DND-41 (cell line): ENCODE results near the gene NEUROD2.

Experiments
- ATAC-seq: fragments of 200-7000 bp; cut with Tn5 transposase; 3 replicates; pipeline ENCODE4 v1.9.1; 2021; ENCODE audit warnings: low read depth; ENCODE audit not compliant: insufficient read depth
- DNase-seq: peaks from one replicate; pipeline ENCODE4 v3.0.0-alpha.2; 2020
- H2AFZ ChIP-seq: 2 replicates; pipeline ENCODE4 v1.6.0; 2012; ENCODE audit warnings: low read depth, low read length
- H3K27ac ChIP-seq: 2 replicates; pipeline ENCODE4 v1.5.1; 2012; ENCODE audit warnings: low read length, inconsistent platforms
- H3K27me3 ChIP-seq: fragments of 200-600 bp; sonication (generic); 2 replicates; pipeline ENCODE4 v1.6.0; 2012; ENCODE audit warnings: low read length, mild to moderate bottlenecking, inconsistent platforms; ENCODE audit not compliant: insufficient read depth, poor library complexity
- H3K36me3 ChIP-seq: 2 replicates; pipeline ENCODE4 v1.5.1; 2012; ENCODE audit warnings: low read length, inconsistent platforms; ENCODE audit not compliant: insufficient read depth
- H3K4me1 ChIP-seq: 2 replicates; pipeline ENCODE4 v1.5.1; 2012; ENCODE audit warnings: mild to moderate bottlenecking, low read length; ENCODE audit not compliant: insufficient read depth
- H3K4me2 ChIP-seq: 2 replicates; pipeline ENCODE4 v1.6.0; 2012; ENCODE audit warnings: mild to moderate bottlenecking, moderate library complexity, low read length, inconsistent platforms; ENCODE audit not compliant: insufficient read depth
- H3K4me3 ChIP-seq, 2 experiments: fragments of 200-600 bp in 1 of 2; shearing (Covaris generic) in 1 of 2; 2 replicates each; pipeline ENCODE4 v1.5.1; 2012 to 2016; ENCODE audit warnings: inconsistent platforms in 2 of 2, low read length in 2 of 2, mild to moderate bottlenecking in 2 of 2, low read depth in 1 of 2, moderate library complexity in 1 of 2
- H3K79me2 ChIP-seq: 2 replicates; pipeline ENCODE4 v1.6.0; 2012; ENCODE audit warnings: low read length, inconsistent platforms; ENCODE audit not compliant: insufficient read depth
- H3K9ac ChIP-seq: 2 replicates; pipeline ENCODE4 v1.6.0; 2012; ENCODE audit warnings: low read depth, mild to moderate bottlenecking, inconsistent platforms, low read length, moderate library complexity
- H3K9me3 ChIP-seq: 2 replicates; pipeline ENCODE4 v1.5.1; 2012; ENCODE audit warnings: low read length, moderate library complexity, mild to moderate bottlenecking, inconsistent platforms; ENCODE audit not compliant: insufficient read depth, severe bottlenecking
- H4K20me1 ChIP-seq: 2 replicates; pipeline ENCODE4 v1.6.0; 2012; ENCODE audit warnings: low read length; ENCODE audit not compliant: insufficient read depth
- CTCF ChIP-seq: IDR thresholded peaks from 2 replicates; pipeline ENCODE4 v1.5.1; 2012; ENCODE audit warnings: borderline replicate concordance, low read length, moderate library complexity, mild to moderate bottlenecking; ENCODE audit not compliant: poor library complexity, severe bottlenecking; ENCODE audit errors: extremely low read depth
- EZH2 ChIP-seq: IDR thresholded peaks from 3 replicates; pipeline ENCODE4 v1.6.1; 2012; ENCODE audit warnings: borderline replicate concordance, low read depth, mild to moderate bottlenecking, moderate library complexity, low read length, inconsistent platforms; ENCODE audit not compliant: severe bottlenecking

The NEUROD2 gene

DNA sequence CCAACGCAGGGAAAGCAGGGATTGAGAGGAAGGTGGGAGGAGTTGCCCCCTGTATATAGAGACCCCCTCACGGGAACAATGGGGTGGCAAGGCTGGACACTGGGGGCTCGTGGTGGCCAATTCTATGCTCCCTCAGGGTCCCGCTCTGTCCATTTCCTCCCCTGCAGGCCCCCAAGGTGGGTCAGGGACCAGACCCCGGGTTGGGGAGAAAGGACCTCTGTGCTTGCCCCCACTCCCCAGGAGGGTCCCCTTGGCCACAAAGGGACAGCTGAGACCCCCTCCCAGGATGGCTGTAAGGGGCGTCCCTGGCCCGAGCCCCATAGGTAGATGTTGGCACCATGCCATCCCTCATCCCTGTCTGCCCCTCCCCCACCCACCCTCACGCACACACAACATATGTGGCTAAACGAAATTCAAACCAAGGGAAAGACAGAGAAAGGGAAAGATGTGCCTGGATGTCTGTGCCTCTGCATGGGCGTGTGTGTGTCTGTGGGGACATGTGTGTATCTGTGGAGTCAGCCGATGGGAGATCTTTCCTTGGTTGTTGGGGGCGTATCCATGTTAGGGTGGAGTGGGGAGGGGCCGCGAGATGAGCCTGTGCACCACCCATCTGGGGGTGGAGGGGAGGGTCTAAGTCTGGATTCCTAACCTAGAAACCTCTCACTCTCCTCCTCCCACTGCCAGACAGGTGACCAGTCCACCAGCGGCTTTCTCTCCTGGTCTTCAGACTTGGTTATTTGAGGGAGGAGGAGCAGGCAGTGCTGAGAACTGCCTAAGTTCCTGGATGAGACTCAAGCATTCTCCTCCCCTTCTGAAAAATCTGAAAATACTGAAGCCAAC is 642 bp upstream of the NEUROD2 start:
- Histone ChIP-seq H3K79me2 (no peaks in the 10 kb centered on the region), H3K4me1 (no peaks in the 10 kb centered on the region), H3K9ac (no peak overlapping the region), H3K4me2 (no peak overlapping the region), H2AFZ (no peak overlapping the region), H3K27ac (no peak overlapping the region), H3K36me3 (no peaks in the 10 kb centered on the region), H3K4me3 (no peak overlapping the region), H4K20me1 (no peaks in the 10 kb centered on the region), H3K9me3 (no peaks in the 10 kb centered on the region), H3K27me3 (peaks cover 3% of the 10 kb centered on the region)
- DNase-seq (no peak), ATAC-seq (no peak)
- TF ChIP-seq EZH2 (no peak), CTCF (no peak)

DNA sequence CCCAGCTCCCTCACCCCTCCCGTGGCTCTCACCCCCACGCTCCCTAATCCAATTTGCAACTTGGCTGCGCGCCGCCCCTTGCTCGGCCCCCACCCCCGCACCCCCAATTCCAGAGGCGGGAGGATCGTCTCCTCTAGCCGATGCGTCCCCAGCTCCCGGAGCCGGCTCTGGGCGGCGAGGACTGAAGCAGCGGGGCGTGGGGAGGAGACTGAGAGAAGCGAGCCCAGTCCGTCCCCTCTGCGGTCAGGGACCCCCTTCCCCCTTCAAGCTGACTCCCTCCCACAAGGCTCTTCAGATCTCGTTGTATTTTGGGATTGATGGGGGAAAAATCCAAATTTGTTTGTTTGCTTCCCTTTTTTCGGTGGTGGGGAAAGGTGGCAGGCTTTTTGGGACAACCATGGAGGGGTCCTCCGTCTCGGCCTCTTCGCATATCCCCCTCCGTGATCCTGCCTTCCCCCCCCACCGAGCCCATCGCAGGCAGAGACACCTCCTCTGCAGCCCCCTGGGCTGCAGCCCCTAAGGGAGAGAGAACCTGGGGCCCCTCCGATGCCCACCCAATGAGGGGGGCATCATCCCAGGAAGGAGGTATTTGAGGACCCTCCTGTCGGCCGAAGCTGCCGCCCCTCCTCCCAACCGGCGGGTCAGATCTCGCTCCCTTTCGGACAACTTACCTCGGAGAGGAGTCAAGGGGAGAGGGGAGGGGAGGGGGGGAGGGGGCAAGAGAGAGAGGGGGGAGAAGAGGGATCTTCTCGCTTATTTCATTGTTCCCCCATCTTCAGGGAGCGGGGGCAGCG is 466 bp downstream of the NEUROD2 start:
- H3K9me3 ChIP-seq, result no peaks in the 10 kb centered on the region
- no peak for DNase-seq
- H3K4me2 ChIP-seq, result no peak overlapping the region
- no peaks in the 10 kb centered on the region for H4K20me1 ChIP-seq
- H3K79me2 ChIP-seq, result no peaks in the 10 kb centered on the region
- H3K4me1 ChIP-seq, result no peaks in the 10 kb centered on the region
- no peak overlapping the region for H3K27ac ChIP-seq
- H3K27me3 ChIP-seq, result peaks cover 11% of the 10 kb centered on the region
- no peak overlapping the region for H3K4me3 ChIP-seq
- TF ChIP-seq CTCF, result no peak
- TF ChIP-seq EZH2, result no peak
- no peak overlapping the region for H3K9ac ChIP-seq
- H2AFZ ChIP-seq, result no peak overlapping the region
- H3K36me3 ChIP-seq, result no peaks in the 10 kb centered on the region
- no peak for ATAC-seq

DNA sequence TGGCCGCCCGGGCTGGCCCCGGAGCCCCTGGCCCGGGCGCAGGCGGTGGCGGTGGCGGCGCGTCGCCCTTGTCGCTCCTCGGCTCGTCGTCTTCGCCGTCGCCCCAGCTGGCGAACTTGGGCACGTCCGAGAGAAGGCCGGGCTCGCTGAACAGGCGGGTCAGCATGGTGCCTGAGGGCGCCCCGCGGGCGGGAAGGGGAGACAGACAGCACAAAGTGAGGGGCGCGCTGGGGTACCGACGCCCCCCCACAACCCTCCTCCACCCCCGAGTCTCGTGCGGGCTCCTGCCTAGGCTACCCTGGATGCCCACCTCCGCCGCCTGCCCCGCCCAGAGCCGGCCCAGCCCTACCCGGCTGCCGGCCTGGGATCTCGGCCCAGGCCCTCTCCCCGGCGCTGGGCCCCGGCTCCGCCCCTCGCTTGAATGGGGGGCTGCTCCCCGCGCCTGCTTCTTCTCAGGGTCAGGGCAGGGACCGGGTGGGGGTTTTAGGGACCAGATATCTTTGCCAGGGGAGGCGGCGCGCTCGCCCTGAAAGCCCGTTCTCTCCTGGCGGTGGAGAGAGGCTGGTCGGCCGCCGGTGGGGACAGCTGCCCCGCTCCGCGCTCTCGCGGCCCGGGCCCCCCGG is 1.2 kb downstream of the NEUROD2 start:
- Histone ChIP-seq H3K9ac (no peak overlapping the region), H3K27me3 (peaks cover 18% of the 10 kb centered on the region), H3K9me3 (no peaks in the 10 kb centered on the region), H3K79me2 (no peaks in the 10 kb centered on the region), H4K20me1 (peaks cover 5% of the 10 kb centered on the region; the same call in 1 of the 2 replicates), H3K4me2 (no peak overlapping the region), H3K27ac (no peak overlapping the region), H3K36me3 (no peaks in the 10 kb centered on the region), H3K4me1 (no peaks in the 10 kb centered on the region), H2AFZ (no peak overlapping the region), H3K4me3 (no peak overlapping the region)
- TF ChIP-seq CTCF, result no peak
- TF ChIP-seq EZH2, result no peak
- DNase-seq (no peak), ATAC-seq (no peak)
